ENCODE results near the gene P2RY11. TPM values are rescaled to one million over a fixed set of nuclear protein-coding genes. Genes with fewer than 3 reads are reported as not detected.

Gene P2RY11
- total RNA-seq, 1 experiment from 2014 or later: 23.7 TPM

DNA sequence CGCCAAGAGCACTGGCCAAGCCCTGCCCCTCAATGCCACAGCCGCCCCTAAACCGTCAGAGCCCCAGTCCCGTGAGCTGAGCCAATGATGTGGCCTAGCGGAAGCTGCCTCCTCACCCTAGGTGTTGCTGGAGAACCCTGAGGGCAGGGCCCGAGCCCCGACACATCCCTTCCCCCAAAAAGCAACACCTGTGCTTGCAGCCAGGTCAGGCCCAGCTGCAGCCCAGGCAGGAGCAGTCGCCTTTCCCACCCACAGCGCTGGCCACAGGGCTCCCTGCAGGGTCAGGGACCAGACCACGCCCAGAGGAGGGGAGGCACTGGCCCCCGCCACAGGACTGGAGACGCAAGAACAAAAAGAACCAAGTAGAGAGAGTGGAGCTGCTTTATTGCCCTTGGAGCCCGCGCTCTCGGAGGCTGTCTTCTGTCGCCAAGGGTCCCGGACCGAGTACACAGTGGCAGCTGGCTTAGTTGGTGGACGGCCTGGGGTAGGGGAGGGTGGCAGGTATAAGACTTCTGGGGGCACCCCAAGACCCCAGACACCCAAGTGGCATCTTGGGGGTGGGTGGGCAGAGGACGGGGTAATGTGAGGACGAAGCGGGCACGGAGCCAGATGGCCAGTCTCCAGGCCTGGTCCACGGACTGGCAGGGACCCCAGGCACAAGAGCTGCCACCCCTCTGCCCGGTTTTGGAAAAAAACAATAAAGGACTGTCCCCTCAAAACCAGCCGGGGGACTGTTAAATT is 3.3 kb downstream of the P2RY11 start:
- Histone ChIP-seq H3K4me2 (no peak overlapping the region), H2AFZ (no peak overlapping the region), H3K4me1 (replicated peaks; ENCODE audit: insufficient read depth) (no peaks in the 10 kb centered on the region), H3K79me2 (ENCODE audit: low read depth) (peaks cover 26% of the 10 kb centered on the region), H3K4me3 (no peak overlapping the region), H3K9me2 (ENCODE audit: insufficient read depth) (no peaks in the 10 kb centered on the region), H3F3A (ENCODE audit: insufficient read depth, low read depth) (peaks cover 79% of the 10 kb centered on the region), H3K27ac (no peak overlapping the region), H3K9me3 (ENCODE audit: insufficient read depth, low read depth) (no peaks in the 10 kb centered on the region), H3K36me3 (ENCODE audit: low read depth) (peaks cover 28% of the 10 kb centered on the region), H4K20me1 (ENCODE audit: insufficient read depth) (peaks cover 78% of the 10 kb centered on the region), H3K27me3 (ENCODE audit: insufficient read depth, low read depth) (no peaks in the 10 kb centered on the region)
- peak in 1 of 2 experiments; percentile 24 for DNase-seq
- intact Hi-C loops (cut with micrococcal nuclease; ENCODE audit: unreplicated experiment): loop anchor here (5.0 kb wide), 1 partner anchor 137 kb away; the partner anchor contains the start of gene MRPL4
- no TSS peak for BruUV-seq (replicated peaks)
- no peak for TF ChIP-seq EZH2 (IDR thresholded peaks at IDR 0.05; ENCODE audit: low read depth)
- TF ChIP-seq, protein P1, sequence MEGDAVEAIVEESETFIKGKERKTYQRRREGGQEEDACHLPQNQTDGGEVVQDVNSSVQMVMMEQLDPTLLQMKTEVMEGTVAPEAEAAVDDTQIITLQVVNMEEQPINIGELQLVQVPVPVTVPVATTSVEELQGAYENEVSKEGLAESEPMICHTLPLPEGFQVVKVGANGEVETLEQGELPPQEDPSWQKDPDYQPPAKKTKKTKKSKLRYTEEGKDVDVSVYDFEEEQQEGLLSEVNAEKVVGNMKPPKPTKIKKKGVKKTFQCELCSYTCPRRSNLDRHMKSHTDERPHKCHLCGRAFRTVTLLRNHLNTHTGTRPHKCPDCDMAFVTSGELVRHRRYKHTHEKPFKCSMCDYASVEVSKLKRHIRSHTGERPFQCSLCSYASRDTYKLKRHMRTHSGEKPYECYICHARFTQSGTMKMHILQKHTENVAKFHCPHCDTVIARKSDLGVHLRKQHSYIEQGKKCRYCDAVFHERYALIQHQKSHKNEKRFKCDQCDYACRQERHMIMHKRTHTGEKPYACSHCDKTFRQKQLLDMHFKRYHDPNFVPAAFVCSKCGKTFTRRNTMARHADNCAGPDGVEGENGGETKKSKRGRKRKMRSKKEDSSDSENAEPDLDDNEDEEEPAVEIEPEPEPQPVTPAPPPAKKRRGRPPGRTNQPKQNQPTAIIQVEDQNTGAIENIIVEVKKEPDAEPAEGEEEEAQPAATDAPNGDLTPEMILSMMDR (conservative IDR thresholded peaks at IDR 0.05): no peak
- ChIA-PET POLR2A (ENCODE audit: unreplicated experiment) (no interaction called here), CTCF (no interaction called here)

DNA sequence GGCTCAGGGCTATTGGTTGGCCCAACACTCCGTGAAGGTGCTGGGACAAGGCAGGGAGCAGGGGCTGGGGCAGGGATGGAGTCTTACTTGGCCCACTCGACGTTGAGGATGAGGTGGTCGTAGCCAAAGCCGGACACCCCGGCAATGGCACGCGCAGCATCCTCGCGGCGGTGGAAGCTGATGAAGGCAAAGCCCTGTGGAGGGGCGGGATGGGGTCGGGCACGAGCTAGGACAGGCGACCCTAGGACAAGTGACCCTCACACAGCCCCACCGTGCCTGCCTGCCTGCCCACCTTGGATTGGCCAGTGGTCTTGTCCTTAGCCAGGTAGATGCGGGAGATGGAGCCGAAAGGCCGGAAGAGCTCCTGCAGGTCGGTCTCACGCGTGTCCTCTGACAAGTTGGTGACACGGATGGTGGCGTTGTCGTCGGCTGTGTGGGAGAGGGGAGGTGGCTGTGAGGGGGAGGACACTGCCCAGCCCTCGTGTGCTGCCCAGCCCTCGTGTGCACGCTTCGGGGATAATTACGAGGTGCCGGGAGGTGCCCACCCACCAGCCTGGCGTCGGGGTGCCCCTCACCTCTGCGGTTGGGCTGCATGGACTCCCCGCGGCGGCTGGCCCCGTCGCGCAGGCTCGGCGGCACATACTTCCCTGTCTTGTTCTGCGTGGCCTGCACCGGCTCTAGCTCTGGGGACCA is 4.0 kb downstream of the P2RY11 start:
- H3K9me3 ChIP-seq (ENCODE audit: insufficient read depth, low read depth): no peaks in the 10 kb centered on the region
- no peak for TF ChIP-seq EZH2 (IDR thresholded peaks at IDR 0.05; ENCODE audit: low read depth)
- TF ChIP-seq, protein P1 (conservative IDR thresholded peaks at IDR 0.05): no peak
- H3K79me2 ChIP-seq (ENCODE audit: low read depth): peaks cover 26% of the 10 kb centered on the region
- no peaks in the 10 kb centered on the region for H3K27me3 ChIP-seq (ENCODE audit: insufficient read depth, low read depth)
- no peak overlapping the region for H3K4me2 ChIP-seq
- no TSS peak for BruUV-seq (replicated peaks)
- H3K4me1 ChIP-seq (replicated peaks; ENCODE audit: insufficient read depth): peaks cover 1% of the 10 kb centered on the region; the same call in 1 of the 2 replicates
- peaks cover 77% of the 10 kb centered on the region for H4K20me1 ChIP-seq (ENCODE audit: insufficient read depth)
- H3K27ac ChIP-seq: no peak overlapping the region
- H3K9me2 ChIP-seq (ENCODE audit: insufficient read depth): no peaks in the 10 kb centered on the region
- no peak overlapping the region for H2AFZ ChIP-seq
- H3F3A ChIP-seq (ENCODE audit: insufficient read depth, low read depth): peaks cover 75% of the 10 kb centered on the region
- CTCF ChIA-PET: no interaction called here
- peaks cover 21% of the 10 kb centered on the region for H3K36me3 ChIP-seq (ENCODE audit: low read depth)
- no peak overlapping the region for H3K4me3 ChIP-seq
- POLR2A ChIA-PET (ENCODE audit: unreplicated experiment): no interaction called here
- peak in 1 of 2 experiments; percentile 7 for DNase-seq
- intact Hi-C loops (cut with micrococcal nuclease; ENCODE audit: unreplicated experiment): loop anchor here (5.0 kb wide), 1 partner anchor 137 kb away; the partner anchor contains the start of gene MRPL4

DNA sequence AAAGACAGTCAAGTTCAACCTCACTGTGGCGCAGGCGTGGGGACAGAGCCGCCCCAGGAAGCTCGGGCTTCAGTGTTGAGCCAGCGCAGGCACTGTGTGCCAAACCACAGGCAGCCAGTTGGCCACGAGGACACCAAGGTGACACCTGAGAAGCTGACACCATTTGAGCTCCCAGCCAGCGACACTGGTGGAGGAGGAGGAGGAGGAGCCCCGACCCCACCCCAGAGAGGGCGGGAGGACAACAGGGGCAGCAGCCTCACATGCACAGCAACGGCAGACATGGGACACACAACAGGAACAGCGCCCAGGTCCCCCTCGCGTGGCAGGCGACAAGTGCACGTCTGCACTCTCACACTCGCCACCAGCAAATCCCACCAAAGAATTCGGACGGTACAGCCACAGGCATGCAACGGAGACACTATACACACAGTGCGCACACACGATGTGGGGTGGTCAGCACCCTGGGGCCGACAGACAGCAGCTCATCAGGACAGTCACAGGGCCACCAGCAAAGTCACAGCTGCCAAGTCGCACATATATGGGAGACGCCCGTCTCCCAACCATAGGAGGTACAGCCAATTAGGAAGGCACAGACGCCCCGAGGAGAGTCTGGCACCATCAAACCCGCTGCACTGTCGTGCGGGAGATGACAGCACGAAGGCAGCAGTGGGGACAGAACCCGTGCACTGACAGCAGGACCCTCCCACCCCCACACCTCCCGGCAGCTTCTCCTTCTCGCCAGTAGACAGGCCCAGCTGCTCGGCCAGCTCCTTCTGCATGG is 4.8 kb downstream of the P2RY11 start:
- Histone ChIP-seq H2AFZ (no peak overlapping the region), H3K9me2 (ENCODE audit: insufficient read depth) (no peaks in the 10 kb centered on the region), H3K79me2 (ENCODE audit: low read depth) (peaks cover 26% of the 10 kb centered on the region), H3K27ac (no peak overlapping the region), H3K4me3 (no peak overlapping the region), H3K36me3 (ENCODE audit: low read depth) (peaks cover 21% of the 10 kb centered on the region), H3K9me3 (ENCODE audit: insufficient read depth, low read depth) (no peaks in the 10 kb centered on the region), H3F3A (ENCODE audit: insufficient read depth, low read depth) (peaks cover 75% of the 10 kb centered on the region), H3K4me2 (no peak overlapping the region), H3K4me1 (replicated peaks; ENCODE audit: insufficient read depth) (peaks cover 8% of the 10 kb centered on the region; the same call in 1 of the 2 replicates), H4K20me1 (ENCODE audit: insufficient read depth) (peaks cover 74% of the 10 kb centered on the region), H3K27me3 (ENCODE audit: insufficient read depth, low read depth) (no peaks in the 10 kb centered on the region)
- TF ChIP-seq EZH2 (IDR thresholded peaks at IDR 0.05; ENCODE audit: low read depth): no peak
- TF ChIP-seq, protein P1 (conservative IDR thresholded peaks at IDR 0.05): no peak
- POLR2A ChIA-PET (ENCODE audit: unreplicated experiment): no interaction called here
- CTCF ChIA-PET: no interaction called here
- DNase-seq: peak in 1 of 2 experiments; percentile 25
- BruUV-seq (replicated peaks): no TSS peak
- intact Hi-C loops (cut with micrococcal nuclease; ENCODE audit: unreplicated experiment): loop anchor here (5.0 kb wide), 1 partner anchor 136 kb away; the partner anchor contains the start of gene MRPL4

All from PC-9 (cell line).